GM21576 (cell line): ENCODE measurements around the gene LPP.

ENCODE experiments used
- ATAC-seq: cut with Tn5 transposase; IDR thresholded peaks from one replicate; pipeline ENCODE4 v1.9.1; 2021; ENCODE audit warnings: mild to moderate bottlenecking, moderate library complexity; ENCODE audit not compliant: unreplicated experiment

LPP gene

DNA sequence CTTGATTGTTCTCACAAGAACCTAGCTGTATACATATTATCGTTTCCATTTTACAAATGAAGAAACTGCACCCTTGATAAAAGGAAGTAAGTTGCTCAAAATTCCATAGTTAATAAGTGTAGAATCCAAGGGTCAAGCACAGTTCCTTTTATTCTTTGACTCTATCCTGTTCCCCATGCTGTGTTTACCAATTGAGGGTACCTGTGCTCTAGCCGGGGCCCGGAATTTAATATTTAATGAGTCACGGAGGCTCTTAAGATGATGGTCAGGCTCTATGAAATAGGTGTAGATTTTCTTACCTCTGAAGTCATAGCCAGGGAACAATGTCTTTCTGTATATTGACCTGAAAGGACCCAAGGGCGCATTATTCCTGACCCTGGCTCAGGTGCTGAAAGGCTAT lies 65.2 kb downstream of the LPP start:
- ATAC-seq = no peak

DNA sequence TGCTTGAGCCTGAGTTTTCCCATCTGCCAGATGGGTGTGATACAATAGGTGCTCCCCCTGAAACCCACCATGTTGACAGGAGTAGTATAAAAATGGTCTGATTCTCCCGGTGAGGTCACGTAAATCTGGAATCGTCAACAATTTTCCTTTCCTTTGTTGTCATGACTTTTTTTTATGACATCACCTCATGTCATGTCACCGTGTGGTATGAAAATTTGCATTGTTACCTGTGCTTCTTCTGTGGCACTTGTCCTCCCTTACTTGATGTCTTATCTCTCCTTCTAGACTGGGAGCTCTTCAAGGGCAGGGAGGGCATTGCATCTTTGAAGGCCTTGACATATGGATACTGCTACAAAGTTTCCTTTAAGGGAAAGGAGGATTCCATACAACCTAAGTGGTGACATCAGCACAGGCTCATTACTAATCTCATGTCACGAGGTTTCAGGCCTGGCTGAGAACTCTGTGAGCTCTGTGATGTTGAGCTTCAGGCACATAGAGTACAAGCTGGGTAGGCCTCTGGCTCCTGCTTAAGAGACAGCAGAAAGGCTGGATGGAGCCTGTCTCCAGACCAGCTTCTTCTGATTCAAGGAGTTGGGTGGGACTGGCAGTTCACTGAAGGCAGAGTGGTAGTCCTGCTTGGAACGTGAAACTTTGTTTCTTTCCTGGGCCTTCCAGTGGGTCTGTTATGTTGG lies 66.3 kb downstream of the LPP start:
- no peak for ATAC-seq

DNA sequence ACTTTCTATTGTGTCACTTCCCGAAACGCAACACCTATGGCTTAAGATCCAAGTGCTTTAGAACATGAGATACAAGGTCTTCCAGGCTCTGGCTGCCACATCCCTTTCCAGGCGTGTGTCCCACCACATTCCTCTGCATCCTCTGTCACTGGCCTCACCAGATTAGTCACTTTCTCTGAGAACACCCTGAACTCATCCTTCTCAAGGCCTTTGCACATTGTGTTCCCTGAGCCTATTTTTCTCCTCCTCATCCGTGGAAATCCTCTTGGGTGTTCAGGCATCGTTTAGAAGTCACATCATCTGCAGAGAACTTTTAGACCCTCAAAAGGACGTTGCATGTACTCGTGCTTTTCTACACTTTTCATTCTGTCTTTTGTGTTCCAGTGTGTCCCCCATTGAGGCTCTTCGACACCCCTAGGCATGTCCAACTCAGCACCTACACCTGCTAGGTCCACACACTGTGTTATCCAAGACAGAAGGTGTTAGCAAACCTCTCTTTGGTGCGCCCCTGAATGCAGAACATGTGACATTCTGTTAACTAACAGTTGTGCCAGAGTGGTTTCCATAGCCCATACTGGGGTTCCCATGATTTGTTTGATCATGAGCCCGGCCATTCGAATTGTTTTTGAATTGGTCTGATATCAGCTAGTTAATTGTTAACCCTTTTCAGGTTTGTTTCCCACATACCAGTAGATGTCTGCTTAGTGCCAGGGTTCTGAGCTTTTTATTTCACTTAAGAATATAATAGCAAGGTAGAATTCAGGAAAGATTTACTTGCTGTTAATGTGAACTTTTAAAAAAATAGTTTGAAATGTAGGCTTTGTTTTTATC lies 67.2 kb downstream of the LPP start:
- ATAC-seq = no peak

DNA sequence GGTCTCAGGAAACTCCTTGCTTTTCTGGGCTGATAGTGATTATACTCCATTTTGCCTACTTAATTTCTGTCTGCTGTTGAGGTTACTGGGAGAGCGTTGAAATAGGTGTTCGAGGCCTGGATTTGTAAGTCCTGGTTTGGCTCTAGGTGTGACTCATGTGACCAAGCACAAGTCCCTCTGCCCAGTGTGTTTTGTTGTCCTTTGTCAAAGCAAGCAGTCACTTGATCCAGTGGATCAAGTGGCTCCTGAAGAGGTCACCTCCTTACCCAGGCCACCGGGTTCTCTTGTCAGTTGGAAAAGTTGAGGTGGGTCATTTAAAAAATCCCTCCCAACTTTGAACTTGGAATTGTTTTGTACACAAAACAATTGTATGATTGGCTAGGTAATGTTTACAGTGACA lies 70.0 kb downstream of the LPP start:
- ATAC-seq = no peak

DNA sequence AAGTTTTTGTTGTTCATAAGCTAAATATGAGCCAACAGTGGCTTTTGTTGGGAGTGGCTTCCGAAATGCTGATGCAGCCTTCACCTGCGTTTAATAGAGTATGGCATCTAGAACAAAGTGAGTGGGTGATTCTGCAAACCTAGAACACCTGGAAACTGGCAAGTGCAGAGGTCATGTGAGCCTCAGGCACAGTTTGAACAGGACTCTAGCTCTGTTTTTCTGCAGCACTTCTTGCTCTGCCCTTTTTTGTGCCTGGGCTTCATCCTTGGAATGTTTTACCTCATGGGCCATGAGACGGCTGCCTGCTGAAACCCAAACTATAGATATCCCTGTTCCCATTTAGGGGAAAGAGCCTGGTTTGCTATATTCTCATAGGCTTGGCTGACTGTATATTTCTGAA lies 73.5 kb downstream of the LPP start:
- ATAC-seq = no peak

DNA sequence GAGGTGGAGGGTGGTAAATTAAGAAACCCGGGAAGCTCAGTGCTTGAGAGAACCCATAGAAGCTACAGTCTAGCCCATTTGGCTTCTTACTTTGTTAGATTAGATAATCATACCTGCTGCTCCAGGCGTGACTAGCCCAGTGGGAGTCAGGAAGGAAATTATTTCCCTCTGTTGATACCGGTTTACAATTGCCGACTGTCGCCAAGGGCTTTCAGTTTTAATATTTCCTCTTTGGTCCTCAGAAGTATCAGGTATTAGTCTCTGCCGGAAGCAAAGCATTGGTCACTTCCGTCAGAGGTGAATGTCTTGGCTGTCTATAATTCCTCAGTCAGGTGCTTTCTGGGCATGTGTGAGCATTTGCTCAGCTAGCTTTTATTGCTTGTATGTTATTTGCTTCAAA lies 75.2 kb downstream of the LPP start:
- no peak for ATAC-seq

DNA sequence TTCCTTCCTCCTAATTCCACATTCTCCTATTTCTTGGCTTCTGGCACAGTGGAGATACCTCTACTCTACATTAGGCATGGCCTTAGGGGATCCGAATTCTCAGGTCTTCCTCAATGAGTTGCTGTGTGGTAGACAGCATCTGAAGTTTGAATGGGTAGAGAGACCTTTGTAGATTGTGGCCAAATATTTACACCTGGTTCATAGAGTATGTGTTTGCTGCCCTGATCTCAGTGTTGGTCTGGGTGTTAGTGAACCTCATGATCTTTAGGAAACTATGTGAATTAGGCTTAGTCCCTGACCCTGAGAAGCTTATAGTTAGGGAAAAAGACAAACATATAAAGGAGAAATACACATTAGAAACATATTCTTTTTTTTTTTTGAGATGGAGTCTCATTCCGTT lies 75.8 kb downstream of the LPP start:
- ATAC-seq = no peak

DNA sequence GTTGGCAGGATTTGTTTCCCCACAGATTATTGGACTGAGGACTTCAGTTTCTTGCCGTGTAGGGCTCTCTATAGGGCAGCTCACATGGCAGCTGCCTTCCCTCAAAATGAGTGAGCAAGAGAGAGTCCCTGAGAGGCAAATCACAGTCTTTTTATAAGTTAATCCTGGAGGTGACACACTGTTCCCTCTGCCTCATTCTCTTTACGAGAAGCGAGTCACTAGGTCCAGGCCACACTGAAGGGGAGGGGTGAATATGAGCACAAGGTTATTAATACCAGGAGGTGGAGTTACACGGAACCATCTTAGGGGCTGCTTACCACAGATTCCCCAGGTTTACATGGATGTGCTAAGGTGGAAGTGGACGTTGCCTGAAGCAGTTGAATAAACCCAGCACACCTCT lies 77.0 kb downstream of the LPP start:
- no peak for ATAC-seq

DNA sequence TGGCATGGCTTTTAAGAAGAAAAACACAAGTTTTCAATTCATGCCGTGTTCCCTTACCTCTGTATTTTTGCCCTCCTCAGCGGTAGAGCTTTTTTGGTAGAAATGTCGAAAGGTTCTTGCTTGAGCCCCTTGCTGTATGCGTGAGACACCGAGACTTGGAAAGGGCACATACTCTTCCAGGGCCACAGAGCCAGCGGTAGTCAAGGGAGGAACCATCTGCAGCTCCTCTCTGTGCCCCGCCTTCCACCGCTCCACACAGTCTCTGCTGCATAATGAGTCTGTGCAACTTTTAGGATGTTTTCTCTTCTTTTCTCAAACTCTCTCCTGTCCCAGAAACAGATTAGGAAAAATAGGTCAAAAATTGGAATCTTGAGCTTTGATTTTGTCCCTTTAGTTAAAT lies 77.5 kb downstream of the LPP start:
- ATAC-seq = no peak

DNA sequence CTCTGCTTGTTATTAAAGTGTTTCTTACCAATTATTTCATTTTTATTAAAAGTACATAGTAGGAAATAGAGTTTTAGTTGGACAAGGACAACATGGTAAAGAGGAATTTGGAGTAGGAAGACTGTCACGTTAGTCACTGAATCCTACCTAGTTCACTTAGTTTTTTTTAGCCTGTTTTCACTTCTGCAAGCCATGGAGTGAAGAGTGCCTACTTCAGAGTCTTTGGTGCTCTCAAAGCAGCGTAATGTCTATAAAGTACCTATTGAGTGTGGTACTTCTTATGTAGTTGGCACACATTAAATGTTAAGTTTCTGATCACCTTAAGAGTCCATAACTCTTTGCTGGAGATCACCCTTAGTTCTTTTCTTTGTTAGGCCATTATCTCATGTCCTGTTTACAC lies 78.7 kb downstream of the LPP start:
- no peak for ATAC-seq

DNA sequence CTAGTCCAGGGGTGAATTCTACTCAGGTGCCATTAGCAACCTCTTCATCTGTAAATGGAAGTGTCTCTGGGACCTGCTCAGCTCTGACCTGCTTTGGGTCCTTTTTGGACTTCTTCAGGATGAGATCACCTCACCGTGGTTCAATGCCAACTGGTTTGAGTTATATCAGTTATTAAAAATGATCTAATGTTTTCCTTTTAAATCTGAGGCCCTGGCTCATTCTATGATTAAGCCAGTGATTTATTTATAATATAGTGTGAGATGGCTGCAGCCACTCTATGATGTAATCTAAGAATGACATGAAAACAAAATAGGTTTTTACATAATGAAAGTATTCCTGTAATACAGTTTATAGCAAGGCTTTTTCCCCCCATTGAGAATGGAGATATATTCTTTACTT lies 79.4 kb downstream of the LPP start:
- no peak for ATAC-seq

DNA sequence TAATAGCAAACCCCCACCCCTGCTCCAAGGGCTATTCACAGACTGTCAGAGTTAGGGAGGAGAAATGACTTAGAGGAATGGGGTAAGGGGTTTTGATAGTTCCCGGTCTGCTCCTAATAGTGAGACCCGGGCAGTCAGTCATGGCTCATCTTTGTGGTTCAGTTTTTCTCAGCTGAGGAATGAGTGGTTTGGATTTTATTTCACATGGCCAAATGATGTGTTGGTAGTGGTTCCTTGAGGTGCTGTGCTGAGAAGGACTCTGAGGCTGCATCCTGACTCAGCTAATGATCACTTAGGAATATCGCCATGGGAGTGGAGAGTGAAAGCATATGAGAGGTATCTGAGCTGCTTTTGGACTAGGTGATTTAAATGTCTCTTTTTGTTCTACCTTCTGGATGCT lies 80.2 kb downstream of the LPP start:
- ATAC-seq = no peak

DNA sequence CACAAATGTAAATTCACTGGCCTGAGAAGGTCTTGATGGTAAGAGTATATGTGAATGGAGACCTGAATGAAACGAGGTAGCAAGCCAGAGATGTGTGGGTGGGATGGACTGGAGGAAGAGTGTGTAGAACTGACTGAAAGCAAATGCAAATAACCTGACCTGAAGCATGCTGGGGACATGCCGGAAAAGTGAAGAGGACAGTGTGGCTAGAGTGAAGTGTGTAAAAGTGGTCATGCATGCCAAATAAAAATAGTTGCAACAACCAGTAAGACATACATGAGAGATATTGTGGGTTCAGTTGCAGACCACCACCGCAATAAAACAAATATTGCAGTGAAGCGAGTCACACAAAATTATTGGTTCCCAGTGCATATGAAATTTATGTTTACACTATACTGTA lies 82.3 kb downstream of the LPP start:
- no peak for ATAC-seq

DNA sequence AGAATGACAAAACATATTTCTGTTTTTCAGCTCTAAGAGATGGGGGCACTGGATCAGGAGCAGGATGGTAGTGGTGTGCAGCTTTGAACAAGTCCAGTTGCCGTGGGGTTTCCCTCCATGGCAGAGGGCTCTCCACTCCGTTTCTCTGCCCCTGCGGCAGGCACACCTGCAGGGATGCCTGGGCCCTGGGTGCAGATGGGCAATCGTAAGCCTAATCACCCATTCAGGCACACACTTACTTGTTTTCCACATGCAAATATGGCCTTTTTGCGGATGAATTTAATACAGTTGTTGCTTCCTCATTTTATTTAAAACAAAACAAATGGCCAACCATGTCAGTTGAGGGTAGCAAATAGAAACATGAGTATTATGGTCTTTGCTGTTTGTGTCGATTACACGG lies 85.1 kb downstream of the LPP start:
- ATAC-seq = no peak

DNA sequence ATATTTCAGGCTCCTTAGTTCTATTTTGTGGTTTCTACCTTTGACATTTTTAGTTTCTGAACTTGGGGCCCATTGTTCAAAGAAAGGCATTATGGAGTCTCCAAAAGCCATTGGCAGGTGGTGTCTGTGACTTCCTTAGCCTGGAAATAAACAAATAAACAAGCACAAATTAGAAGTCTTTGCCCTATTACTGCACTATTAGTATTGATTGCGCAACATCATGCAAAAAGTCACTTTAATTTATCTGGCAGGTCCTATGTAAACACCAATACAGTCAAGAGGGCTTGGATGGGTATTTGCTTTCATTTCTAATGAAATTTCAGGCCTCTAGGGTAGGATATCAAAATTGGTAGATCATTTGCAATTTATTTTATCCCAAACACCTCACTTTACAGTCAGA lies 85.6 kb downstream of the LPP start:
- ATAC-seq = no peak

DNA sequence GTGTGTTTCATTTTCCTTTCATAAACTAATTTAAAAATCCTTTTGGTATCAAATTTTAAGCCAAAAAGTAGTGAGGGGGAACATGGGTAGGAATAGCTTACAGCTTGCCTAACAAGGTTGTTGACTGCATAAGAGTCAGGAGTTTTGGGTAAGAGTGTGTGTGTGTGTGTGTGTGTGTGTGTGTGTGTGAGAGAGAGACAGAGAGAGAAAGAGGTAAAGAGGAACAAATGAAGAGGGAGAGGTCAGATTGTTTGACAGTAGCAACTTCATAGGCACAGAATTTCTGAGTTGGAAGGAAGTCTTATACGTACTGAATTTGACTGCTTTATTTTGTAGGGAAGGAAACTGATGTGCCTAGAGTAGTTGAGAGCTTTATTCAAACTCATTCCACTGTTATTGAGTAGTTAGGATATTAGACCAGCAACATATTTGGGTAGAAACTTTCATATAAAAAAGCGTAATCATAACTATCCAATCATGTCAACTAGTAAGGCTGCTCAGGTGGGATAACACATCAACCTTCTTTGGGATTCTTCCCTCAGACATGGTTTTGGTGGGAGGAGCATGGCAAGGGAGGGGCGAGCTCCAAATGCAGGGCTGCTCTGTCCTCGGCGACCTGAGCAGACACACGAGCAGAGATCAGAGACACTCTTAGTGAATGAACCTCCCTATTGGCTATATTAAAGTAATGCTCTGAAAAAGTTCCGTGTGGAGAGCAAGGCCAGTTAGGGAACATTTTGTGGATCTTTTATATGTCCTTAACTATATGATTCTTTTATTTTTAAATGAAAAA lies 86.4 kb downstream of the LPP start:
- no peak for ATAC-seq

DNA sequence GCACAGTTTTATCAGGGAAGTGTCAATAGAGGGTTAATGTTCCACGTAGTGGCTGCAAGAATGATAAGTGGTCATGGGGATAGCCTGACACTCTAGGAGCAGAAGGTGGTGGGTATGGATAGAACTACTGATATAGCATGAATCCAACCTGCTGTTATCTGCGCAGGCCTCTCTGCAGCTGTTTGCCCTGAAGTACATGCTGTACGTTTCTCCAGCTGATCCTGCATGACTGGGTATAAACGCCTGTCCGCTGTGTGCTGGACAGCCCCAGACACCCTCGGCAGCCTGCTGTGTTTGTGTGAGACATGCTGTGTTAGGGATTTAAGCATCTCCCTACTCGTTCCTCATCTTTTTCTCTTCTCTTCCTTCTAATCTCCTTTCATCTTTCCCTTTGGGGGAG lies 87.1 kb downstream of the LPP start:
- no peak for ATAC-seq

DNA sequence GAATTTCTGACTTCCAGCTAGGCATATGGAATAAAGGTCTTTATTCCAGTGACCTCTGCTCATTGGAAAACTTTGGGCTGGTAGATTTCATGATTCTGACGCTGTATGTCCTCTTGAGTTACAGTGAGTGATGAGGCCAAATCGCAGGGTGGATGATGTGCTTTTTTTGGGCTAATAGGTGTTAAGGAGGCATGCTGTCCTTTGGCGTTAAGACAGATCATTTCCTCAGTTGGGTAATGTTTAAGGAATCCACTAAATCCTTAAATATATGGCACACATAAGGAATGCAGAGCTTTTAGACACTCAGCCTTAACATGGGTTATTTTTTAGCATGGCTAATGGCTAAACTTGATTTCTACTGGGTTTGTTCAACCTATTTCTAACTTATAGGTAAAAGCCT lies 87.9 kb downstream of the LPP start:
- ATAC-seq = no peak

DNA sequence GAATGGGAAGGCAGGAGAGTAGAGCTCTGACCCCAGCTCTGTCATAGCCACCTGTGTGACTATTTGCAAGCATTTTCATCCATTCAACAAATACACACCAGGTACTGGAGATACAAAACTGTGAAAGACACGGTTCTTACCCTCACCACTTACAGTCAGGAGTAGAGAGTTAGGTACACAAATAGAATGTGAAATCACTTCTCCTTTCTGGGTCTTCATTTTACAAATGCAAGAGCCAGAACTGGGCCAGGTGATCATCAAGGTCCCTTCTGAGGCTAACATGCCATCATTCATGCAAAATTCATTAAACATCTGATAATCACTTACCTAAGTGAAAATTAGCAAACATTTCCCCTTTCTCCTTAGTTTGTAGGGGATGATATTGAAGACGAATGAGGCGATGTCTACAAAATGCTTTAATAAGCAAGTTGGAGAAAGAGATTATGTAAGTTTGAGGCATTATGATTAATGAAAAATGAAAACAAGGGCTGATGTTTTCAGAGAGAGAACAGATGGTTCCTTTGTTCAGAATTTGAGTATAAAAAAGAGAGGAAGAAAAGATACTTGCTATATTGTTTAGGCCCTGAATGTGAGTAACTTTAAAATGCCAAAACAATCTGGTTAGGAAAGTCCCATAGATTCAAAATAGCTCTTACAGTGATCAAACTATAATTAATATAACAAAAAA lies 88.6 kb downstream of the LPP start:
- no peak for ATAC-seq

DNA sequence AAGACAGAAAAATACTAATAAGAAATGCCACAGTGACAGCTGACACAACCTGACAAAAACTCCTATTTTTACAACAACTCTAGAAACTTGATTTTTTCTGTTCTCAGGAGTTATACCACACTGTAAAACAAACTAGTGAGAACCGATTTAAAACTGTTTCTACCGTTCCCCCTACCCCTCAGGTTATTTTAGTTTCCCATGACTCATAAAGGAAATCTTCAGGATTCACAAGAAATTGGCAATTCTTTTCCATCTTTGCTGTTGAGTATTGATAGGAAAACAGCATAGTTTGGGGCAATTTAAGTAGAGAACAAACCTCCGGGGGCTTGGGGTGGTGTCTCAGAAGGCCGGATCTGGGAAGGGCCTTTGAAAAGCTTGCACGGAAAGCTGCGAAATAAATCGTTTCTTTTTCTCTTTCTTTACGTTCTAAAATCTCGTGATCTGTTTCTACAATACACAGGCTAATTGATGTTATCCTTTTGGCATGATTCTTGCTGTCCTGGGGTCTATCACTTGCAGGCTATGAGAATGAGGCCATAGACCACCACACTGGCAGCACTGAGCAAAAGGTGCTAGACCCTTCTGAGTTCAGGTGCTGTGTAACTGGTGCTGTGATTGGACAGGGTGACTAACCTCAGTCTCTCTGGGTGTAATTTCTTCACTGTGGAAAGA lies 89.3 kb downstream of the LPP start:
- no peak for ATAC-seq

DNA sequence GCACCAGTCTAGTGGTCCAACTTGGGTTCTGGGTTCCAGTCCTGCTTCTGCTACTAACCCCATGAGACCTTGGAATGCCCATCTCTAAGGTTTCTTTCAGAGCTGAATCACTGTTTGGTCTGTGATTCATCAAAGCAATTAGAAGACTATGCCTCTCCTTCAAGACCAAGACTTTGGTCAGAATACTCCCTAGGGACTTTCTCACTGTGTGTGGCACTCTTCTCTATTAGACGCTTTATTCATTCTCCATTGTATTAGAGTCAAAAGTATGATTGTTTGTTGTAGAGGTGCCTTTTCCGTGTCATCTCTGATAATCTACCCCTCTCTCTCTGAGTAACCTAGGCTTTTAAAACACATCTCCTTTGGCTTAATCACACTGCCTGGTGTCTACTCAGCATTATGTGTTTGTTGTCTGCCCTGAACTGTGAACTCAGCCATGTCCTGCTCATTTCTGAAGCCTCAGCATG lies 90.5 kb downstream of the LPP start:
- ATAC-seq = no peak
